KBM-7 (cell line): ENCODE results near the gene SMIM20.

ENCODE experiments used
- DNase-seq: peaks from one replicate; pipeline ENCODE4 v3.0.0-alpha.2; 2015
- in situ Hi-C: fragments of 300-500 bp; cut with MboI; formaldehyde crosslinking; loops from 2 replicates; pipeline ENCODE4 v1.14.3; 2020; ENCODE audit warnings: low sequenced_read_pairs, low pct_unique_long_range_greater_than_20kb, mixed read lengths

Gene SMIM20

DNA sequence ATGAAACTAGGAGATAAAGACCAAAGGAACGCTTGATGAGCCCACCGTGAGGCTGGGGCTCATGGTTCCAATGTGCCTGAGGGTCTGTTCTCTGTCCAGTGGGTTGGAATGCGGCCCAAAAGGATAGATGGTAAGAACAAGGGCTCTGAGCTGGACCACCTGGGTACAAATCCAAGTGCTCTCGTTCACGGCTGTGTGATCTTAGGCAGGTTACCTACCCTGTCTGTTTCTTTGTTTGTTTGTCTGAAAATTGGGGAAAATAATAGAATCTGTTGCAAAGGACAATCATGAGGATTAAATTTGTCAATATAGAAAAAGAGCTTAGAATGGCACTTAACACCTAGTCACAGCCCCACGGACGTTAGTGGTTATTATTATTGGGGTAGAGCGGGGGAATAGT, 36.0 kb downstream of the SMIM20 start:
- in situ Hi-C loops: no loop called here
- no peak for DNase-seq

- in situ Hi-C loops: no loop called here
- DNase-seq: no peak
Observed at GRCh38 chr4:25950461-25951389, 36.7 kb downstream of the SMIM20 start.

DNA sequence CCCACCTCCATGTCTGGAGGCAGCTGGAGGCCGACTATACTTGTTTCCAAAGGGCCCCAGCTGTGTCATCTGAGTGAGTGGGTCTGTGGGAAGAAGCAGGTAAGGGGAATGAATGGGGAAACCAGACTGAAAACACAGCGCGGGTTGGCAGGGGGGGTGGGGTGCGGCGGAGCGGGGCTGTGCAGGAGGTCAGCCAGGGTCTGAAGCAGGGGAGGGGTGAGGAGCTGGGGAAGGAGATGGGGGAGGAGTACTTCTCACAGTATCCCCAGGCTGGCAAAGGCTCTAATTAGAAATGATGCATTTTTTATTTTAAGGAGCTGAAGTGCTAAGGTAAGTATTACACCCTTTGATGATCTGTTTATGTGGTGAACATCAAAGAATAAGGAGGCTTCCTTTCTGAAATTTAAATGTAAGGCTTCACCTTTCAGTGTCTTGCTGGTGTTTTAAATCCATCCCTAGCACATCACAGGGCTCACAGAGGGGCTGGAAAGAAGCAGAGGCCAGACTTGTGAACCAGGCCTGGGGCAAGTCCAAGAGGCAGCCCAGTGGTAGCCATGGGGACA, 37.5 kb downstream of the SMIM20 start:
- in situ Hi-C loops: no loop called here

DNA sequence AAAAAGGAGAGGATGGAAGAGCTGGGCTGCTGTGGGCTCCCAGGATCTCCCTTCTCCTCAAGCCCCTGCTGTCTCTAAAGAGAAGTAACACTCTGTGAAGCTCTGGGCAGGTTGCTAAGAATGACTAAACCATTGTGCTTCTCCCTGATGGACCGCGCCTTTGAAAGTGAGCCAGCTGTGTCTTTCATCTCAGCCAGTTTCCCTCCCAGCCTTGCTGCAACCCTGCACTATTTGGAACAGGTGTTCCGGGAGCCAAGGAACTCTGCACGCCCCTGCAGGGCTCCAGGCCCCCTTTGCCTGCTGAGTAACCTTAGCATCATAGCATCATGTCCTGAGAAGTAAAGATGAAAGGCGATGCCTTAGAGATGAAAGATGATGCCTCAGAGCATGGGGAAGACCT, 39.7 kb downstream of the SMIM20 start:
- DNase-seq: no peak
- in situ Hi-C loops: no loop called here

More for the DNA sequence above, 37.5 kb downstream of the SMIM20 start:
- no peak for DNase-seq

DNA sequence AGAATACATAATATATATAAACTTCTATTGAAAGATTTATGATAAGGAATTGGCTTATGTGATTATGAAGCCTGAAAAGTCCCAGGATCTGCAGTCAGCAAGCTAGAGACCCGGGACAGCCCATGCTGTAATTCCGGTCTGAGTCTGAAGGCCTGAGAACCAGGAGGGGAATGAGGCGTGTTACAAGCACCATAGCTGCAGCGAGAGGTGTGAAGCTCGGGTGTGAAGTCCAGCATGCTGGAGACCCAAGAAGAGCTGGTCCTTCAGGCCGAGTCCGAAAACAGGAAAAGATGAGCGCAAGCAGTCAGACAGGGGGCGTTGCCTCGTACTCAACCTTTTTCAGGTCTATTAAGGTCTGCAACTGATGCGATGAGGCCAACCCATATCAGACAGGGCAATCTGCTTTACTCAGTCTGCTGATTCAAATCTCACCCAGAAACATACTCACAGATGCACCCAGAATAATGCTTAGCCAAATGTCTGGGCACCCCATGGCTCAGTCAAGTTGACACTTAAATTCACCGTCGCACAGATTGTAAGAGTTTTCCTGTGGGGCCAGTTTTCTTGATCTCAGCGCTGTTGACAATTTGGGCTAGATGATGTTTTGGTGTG, 40.4 kb downstream of the SMIM20 start:
- in situ Hi-C loops: no loop called here
- no peak for DNase-seq

DNA sequence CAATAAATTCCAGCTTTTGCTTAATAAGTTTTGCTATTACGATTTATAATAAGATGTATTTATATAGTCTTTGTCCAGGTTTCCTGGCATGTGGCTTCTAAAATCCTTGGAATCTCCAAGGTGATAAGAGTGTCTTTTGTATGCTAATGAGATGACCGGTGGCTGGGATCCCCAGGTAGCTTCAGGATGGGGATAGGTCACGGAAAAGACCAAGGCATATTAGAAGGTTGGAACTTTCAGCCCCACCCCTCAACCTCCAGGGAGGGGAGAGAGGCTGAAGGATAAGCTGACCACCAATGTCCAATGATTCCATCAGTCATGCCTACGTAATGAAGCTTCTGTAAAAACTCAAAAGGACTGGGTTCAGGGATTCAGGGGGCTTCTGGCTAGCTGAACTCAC, 41.7 kb downstream of the SMIM20 start:
- no peak for DNase-seq
- in situ Hi-C loops: no loop called here

GRCh38 chr4:25956260-25956659, 42.2 kb downstream of the SMIM20 start:
- no peak for DNase-seq
- in situ Hi-C loops: no loop called here

GRCh38 chr4:25958110-25958509, 44.1 kb downstream of the SMIM20 start:
- in situ Hi-C loops: no loop called here
- no peak for DNase-seq

GRCh38 chr4:25962393-25962792, 48.4 kb downstream of the SMIM20 start:
- in situ Hi-C loops: no loop called here
- no peak for DNase-seq

GRCh38 chr4:25965629-25966028, 51.6 kb downstream of the SMIM20 start:
- DNase-seq: no peak
- in situ Hi-C loops: no loop called here

DNA sequence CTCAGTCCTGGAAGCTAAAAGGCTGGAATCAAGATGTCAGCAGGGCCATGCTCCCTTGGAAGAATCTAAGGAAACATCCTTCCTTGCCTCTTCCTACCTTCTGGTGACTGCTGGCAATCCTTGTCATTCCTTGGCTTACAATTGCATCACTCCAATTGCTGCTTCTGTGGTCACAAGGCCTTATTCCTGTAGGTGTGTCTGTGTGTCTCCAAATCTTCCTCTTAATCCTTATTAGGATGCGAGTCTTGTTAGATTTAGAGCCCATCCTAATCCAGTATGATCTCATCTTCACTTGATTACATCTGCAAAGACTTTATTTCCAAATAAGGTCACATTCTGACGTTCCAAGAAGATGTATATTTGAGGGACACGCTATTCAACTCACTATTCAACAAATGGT, 52.2 kb downstream of the SMIM20 start:
- in situ Hi-C loops: no loop called here
- DNase-seq: no peak

- in situ Hi-C loops: no loop called here
- no peak for DNase-seq
Observed at GRCh38 chr4:25969374-25970155, 55.5 kb downstream of the SMIM20 start.

- DNase-seq: peak; percentile 79
- in situ Hi-C loops: no loop called here
Observed at GRCh38 chr4:25970226-25970675, 56.2 kb downstream of the SMIM20 start.

GRCh38 chr4:25970691-25971432, 56.8 kb downstream of the SMIM20 start:
- DNase-seq: no peak
- in situ Hi-C loops: no loop called here

GRCh38 chr4:25972366-25972765, 58.3 kb downstream of the SMIM20 start:
- no peak for DNase-seq
- in situ Hi-C loops: no loop called here

DNA sequence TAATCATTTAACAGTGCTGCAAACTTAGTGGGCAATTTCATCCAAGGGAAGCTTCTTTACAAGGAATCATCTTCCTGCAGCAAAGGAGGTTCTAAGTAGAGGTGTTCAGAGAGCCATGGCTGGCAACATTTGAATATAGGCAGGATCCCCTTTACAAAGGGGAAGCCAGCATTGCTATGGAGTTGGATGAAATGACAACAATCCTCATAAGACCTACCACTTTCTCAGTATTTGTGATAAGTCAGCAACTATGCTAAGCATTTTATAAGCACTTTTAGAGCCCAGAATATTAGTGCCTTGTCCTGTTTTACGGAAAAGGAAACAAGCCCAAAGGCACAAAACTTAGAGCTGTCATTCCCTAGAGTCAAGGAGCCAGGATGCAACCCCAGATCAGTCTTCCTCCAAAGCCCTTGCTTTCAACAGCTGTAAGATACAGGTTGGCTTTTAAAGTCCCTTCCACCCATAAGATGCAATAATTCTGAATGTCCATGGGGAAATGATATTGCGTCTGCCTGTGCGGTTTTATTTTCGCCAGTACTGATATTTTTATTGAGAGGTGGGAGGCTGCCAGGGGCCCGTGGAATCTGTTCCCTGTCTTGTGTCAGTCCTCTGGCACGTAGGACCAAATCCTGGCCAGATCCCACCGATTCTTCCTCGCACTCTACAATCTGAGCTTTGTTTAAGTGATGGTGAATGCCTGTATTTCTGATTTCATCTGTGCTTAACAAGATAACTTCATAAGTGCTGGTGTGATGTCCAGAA, 59.1 kb downstream of the SMIM20 start:
- in situ Hi-C loops: no loop called here
- DNase-seq: no peak

DNA sequence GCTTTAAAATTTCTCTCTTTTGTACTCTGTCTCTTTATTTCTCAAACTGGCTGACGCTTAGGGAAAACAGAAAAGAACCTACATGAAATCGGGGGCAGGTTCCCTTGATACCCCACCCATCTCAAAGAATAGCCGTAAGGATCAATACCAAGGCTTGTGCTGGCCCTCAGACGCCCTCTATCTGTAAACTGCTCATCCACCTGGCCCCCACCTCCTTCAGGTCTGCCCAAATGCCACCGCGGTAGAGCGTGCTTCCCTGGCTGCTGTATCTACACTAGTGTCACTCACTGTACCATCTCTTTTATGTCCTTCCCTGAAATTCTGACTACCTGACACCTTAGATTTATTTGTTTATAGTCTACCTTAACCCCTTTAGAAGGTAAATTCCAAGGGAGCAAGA, 62.8 kb downstream of the SMIM20 start:
- no peak for DNase-seq
- in situ Hi-C loops: no loop called here
